PC-9 (cell line): Measurements from ENCODE around the gene POU2AF1. TPM values are rescaled to one million over a fixed set of nuclear protein-coding genes. Genes with fewer than 3 reads are reported as not detected.

Experiments
- BruUV-seq: library from RNA; stranded (reverse); fragments of 400-500 nt; replicated peaks from 2 replicates; lab custom pipeline; 2021; lab: Mats Ljungman, UMichigan
- CTCF ChIA-PET: fragments of 300-600 bp; sonication (Branson Sonifier 250); formaldehyde crosslinking; loops from one replicate; lab custom pipeline; 2022; ENCODE audit warnings: antibody characterized with exemption; lab: Charles Lee
- POLR2A ChIA-PET: fragments of 300-600 bp; sonication (Branson Sonifier 250); formaldehyde crosslinking; loops from one replicate; lab custom pipeline; 2022; ENCODE audit warnings: antibody characterized with exemption; ENCODE audit not compliant: unreplicated experiment; lab: Charles Lee
- DNase-seq, 2 experiments: peaks; one replicate each; pipeline versions ENCODE4 v3.0.0 to v3.0.0-alpha.2; 2015 to 2022; ENCODE audit warnings: mixed read lengths in 1 of 2
- H2AFZ ChIP-seq: fragments of 200-600 bp; sonication (generic); 2 replicates; pipeline ENCODE4 v1.8.1; 2017; ENCODE audit warnings: antibody characterized with exemption
- H3F3A ChIP-seq: fragments of 200-600 bp; sonication (generic); 2 replicates; pipeline ENCODE4 v1.8.1; 2017; ENCODE audit warnings: antibody characterized with exemption, mild to moderate bottlenecking, low read depth; ENCODE audit not compliant: insufficient read depth
- H3K27ac ChIP-seq: fragments of 200-600 bp; sonication (generic); 2 replicates; pipeline ENCODE4 v1.6.1; 2016; ENCODE audit warnings: mixed run types
- H3K27me3 ChIP-seq: fragments of 200-600 bp; sonication (generic); 2 replicates; pipeline ENCODE4 v1.6.1; 2016; ENCODE audit warnings: low read depth, mixed run types; ENCODE audit not compliant: insufficient read depth
- H3K36me3 ChIP-seq: fragments of 200-600 bp; sonication (generic); 2 replicates; pipeline ENCODE4 v1.6.1; 2016; ENCODE audit warnings: low read depth, mixed run types
- H3K4me1 ChIP-seq: fragments of 200-600 bp; sonication (generic); replicated peaks from 2 replicates; pipeline ENCODE4 v1.6.1; 2016; ENCODE audit warnings: mixed run types; ENCODE audit not compliant: insufficient read depth
- H3K4me2 ChIP-seq: fragments of 200-600 bp; sonication (generic); 2 replicates; pipeline ENCODE4 v1.6.1; 2017; ENCODE audit warnings: mixed run types
- H3K4me3 ChIP-seq: fragments of 200-600 bp; sonication (generic); 2 replicates; pipeline ENCODE4 v1.6.1; 2016; ENCODE audit warnings: mixed run types
- H3K79me2 ChIP-seq: fragments of 200-600 bp; sonication (generic); 2 replicates; pipeline ENCODE4 v1.6.1; 2017; ENCODE audit warnings: low read depth, mixed run types
- H3K9me2 ChIP-seq: fragments of 200-600 bp; sonication (generic); 2 replicates; pipeline ENCODE4 v1.8.1; 2017; ENCODE audit warnings: mild to moderate bottlenecking; ENCODE audit not compliant: insufficient read depth
- H3K9me3 ChIP-seq: fragments of 200-600 bp; sonication (generic); 2 replicates; pipeline ENCODE4 v1.8.1; 2016; ENCODE audit warnings: low read depth; ENCODE audit not compliant: insufficient read depth
- H4K20me1 ChIP-seq: fragments of 200-600 bp; sonication (generic); 2 replicates; pipeline ENCODE4 v1.8.1; 2017; ENCODE audit not compliant: insufficient read depth
- EZH2 ChIP-seq: fragments of 200-600 bp; sonication (generic); IDR thresholded peaks from 2 replicates; pipeline ENCODE4 v1.8.0; 2017; ENCODE audit warnings: antibody characterized with exemption, low read depth
- intact Hi-C: fragments of 100-400 bp; cut with micrococcal nuclease; formaldehyde crosslinking; loops from one replicate; pipeline ENCODE4 v1.10.0; 2022; ENCODE audit not compliant: unreplicated experiment
- total RNA-seq: library from RNA; stranded (reverse); gene quantifications from 2 replicates; pipeline ENCODE4 v1.2.3, GENCODE V29; 2021
- TF ChIP-seq, protein P1 (sequence below): fragments of 200-600 bp; sonication (generic); conservative IDR thresholded peaks from 2 replicates; pipeline ENCODE4 v1.6.1; 2017; ENCODE audit warnings: mixed run types, antibody characterized with exemption, mild to moderate bottlenecking, moderate library complexity

Gene POU2AF1
- total RNA-seq, 1 experiment from 2014 or later = 0.37 TPM

DNA sequence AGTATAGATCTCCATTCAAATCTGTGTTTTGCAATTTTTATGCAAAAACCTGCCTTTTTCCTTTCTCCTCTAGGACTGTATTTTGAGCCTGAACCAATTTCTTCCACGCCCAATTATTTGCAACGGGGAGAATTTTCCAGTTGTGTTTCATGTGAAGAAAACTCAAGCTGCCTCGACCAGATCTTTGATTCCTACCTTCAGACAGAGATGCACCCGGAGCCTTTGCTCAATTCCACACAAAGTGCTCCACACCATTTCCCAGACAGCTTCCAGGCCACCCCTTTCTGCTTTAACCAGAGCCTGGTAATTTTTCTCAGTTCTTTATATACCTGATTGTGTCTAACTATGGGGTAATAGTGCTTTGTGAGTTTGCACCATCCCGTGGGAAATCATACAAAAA lies 72.8 kb downstream of the POU2AF1 start:
- Histone ChIP-seq H3K9me3 (no peaks in the 10 kb centered on the region), H3K4me3 (no peak overlapping the region), H3K36me3 (no peaks in the 10 kb centered on the region), H2AFZ (no peak overlapping the region), H3K4me2 (no peak overlapping the region), H3K27me3 (no peaks in the 10 kb centered on the region), H3K79me2 (no peaks in the 10 kb centered on the region), H3K4me1 (peaks cover 34% of the 10 kb centered on the region), H3K9me2 (no peaks in the 10 kb centered on the region), H3F3A (peaks cover 22% of the 10 kb centered on the region), H4K20me1 (no peaks in the 10 kb centered on the region), H3K27ac (no peak overlapping the region)
- ChIA-PET POLR2A (no interaction called here), CTCF (no interaction called here)
- DNase-seq = no peak
- TF ChIP-seq EZH2 = no peak
- TF ChIP-seq, protein P1, sequence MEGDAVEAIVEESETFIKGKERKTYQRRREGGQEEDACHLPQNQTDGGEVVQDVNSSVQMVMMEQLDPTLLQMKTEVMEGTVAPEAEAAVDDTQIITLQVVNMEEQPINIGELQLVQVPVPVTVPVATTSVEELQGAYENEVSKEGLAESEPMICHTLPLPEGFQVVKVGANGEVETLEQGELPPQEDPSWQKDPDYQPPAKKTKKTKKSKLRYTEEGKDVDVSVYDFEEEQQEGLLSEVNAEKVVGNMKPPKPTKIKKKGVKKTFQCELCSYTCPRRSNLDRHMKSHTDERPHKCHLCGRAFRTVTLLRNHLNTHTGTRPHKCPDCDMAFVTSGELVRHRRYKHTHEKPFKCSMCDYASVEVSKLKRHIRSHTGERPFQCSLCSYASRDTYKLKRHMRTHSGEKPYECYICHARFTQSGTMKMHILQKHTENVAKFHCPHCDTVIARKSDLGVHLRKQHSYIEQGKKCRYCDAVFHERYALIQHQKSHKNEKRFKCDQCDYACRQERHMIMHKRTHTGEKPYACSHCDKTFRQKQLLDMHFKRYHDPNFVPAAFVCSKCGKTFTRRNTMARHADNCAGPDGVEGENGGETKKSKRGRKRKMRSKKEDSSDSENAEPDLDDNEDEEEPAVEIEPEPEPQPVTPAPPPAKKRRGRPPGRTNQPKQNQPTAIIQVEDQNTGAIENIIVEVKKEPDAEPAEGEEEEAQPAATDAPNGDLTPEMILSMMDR = no peak
- BruUV-seq = no TSS peak
- intact Hi-C loops = loop anchor here (10.0 kb wide), 1 partner anchor 58 kb away; no protein-coding TSS in a partner anchor

DNA sequence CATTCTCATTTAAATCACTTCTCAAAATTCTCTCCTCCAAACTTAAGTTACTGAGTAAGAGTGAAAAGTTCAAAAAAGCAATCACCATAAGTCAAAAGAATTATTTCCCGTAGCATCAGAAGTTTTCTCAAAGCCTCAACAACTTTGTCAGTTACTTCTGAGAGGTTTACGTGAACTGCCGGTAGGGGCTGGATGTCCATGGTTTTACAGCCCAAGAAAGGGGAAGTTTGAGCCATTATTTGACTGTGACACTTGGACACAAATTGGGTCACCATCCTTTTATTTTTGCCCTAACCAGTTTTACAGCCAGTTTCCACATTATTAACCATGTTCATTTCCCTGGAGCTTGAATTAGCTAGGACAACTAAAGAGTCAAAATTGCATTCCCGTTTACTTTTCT lies 73.2 kb downstream of the POU2AF1 start:
- POLR2A ChIA-PET = no interaction called here
- no peaks in the 10 kb centered on the region for H4K20me1 ChIP-seq
- no peak overlapping the region for H2AFZ ChIP-seq
- TF ChIP-seq, protein P1 = no peak
- no peak for TF ChIP-seq EZH2
- H3K27ac ChIP-seq = no peak overlapping the region
- CTCF ChIA-PET = no interaction called here
- no peaks in the 10 kb centered on the region for H3K9me3 ChIP-seq
- no peaks in the 10 kb centered on the region for H3K27me3 ChIP-seq
- H3K4me2 ChIP-seq = no peak overlapping the region
- peaks cover 22% of the 10 kb centered on the region for H3F3A ChIP-seq
- no peaks in the 10 kb centered on the region for H3K36me3 ChIP-seq
- intact Hi-C loops = loop anchor here (10.0 kb wide), 1 partner anchor 59 kb away; no protein-coding TSS in a partner anchor
- no peak overlapping the region for H3K4me3 ChIP-seq
- BruUV-seq = no TSS peak
- no peaks in the 10 kb centered on the region for H3K9me2 ChIP-seq
- no peaks in the 10 kb centered on the region for H3K79me2 ChIP-seq
- DNase-seq = no peak
- H3K4me1 ChIP-seq = peaks cover 35% of the 10 kb centered on the region

DNA sequence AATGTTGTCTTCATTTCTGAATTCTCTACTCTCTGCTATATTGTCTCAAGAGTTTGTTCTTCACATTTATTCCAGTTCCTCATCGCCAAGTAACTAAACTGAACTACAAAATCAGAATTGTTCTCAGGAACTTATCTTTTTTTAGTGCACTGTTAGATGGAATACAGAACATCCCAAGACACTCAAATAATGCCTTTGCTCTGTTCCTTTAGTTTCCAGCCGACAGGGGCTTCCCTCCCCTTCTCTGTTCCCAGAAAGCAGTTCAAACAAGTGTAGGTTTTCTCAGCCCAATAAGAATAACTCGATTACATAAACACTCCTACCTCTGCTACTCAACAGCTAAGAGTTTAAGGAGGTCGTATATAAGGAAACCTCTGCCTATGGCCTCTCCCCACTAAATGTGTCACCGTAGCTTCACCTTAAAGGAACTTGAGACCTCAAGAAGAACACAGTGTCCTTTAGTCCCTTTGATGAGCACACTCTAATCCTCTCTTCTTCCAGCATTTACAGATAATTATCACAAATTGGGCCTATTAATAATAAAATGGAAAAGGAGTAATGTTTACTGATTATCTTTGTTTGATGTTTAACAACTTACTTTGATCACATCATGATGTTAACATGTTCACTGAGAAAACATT lies 73.8 kb downstream of the POU2AF1 start:
- intact Hi-C loops = loop anchor here (10.0 kb wide), 1 partner anchor 60 kb away; no protein-coding TSS in a partner anchor
- no peaks in the 10 kb centered on the region for H4K20me1 ChIP-seq
- no peaks in the 10 kb centered on the region for H3K9me3 ChIP-seq
- no peaks in the 10 kb centered on the region for H3K9me2 ChIP-seq
- ChIA-PET POLR2A (no interaction called here), CTCF (no interaction called here)
- H3K4me1 ChIP-seq = peaks cover 39% of the 10 kb centered on the region
- H3F3A ChIP-seq = peaks cover 22% of the 10 kb centered on the region
- no peak overlapping the region for H3K4me3 ChIP-seq
- H3K27ac ChIP-seq = no peak overlapping the region
- no peaks in the 10 kb centered on the region for H3K36me3 ChIP-seq
- no peak overlapping the region for H2AFZ ChIP-seq
- H3K27me3 ChIP-seq = no peaks in the 10 kb centered on the region
- no peak for DNase-seq
- BruUV-seq = no TSS peak
- TF ChIP-seq, protein P1 = no peak
- no peak for TF ChIP-seq EZH2
- H3K79me2 ChIP-seq = no peaks in the 10 kb centered on the region
- H3K4me2 ChIP-seq = no peak overlapping the region
